Nephron (organoid): Measurements from ENCODE around the gene ZBTB2.

ENCODE experiments used
- H3K27ac Mint-ChIP-seq, 3 experiments: 2 replicates each; pipeline ENCODE4 v1.8.0; 2020; ENCODE audit warnings: mixed read lengths in 3 of 3, mild to moderate bottlenecking in 2 of 3, moderate library complexity in 1 of 3
- H3K27me3 Mint-ChIP-seq: 2 replicates; pipeline ENCODE4 v1.8.0; 2021; ENCODE audit warnings: low read depth, mild to moderate bottlenecking, moderate library complexity, mixed read lengths
- H3K36me3 Mint-ChIP-seq: 2 replicates; pipeline ENCODE4 v1.8.0; 2020; ENCODE audit warnings: low read depth, mixed read lengths
- H3K4me1 Mint-ChIP-seq: 2 replicates; pipeline ENCODE4 v1.8.0; 2020; ENCODE audit warnings: mixed read lengths
- H3K4me3 Mint-ChIP-seq, 3 experiments: 2 replicates each; pipeline ENCODE4 v1.8.0; 2020; ENCODE audit warnings: mild to moderate bottlenecking in 3 of 3, mixed read lengths in 3 of 3, moderate library complexity in 2 of 3
- H3K9me3 Mint-ChIP-seq: 2 replicates; pipeline ENCODE4 v1.8.0; 2020; ENCODE audit warnings: mixed read lengths
- CTCF ChIP-seq, 3 experiments: fragments of 200-600 bp; sonication (generic); IDR thresholded peaks; one replicate each; pipeline ENCODE4 v1.5.0; 2021; ENCODE audit warnings: antibody characterized with exemption in 3 of 3; ENCODE audit not compliant: unreplicated experiment in 3 of 3

ZBTB2 gene

DNA sequence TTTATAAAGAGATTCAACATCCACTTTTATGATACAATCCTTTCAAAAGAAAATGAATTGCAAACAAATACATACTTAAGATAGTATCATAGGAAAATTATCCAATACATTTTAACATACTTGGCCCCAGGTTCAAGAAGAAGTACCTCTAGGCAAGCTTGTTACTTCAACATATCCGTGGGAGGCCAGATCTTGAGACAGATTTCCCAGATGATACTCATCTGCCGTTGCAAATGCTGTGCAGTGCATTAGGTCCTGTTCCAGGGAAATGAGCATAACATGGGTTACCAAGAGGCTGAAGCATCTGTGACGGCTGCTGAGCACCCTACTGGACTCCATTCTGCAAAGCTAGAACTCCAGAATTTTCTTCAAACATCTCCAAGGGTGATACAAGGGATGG lies 44.9 kb upstream of the ZBTB2 start:
- peaks cover 27% of the 10 kb centered on the region for H3K36me3 Mint-ChIP-seq
- no peak for TF ChIP-seq CTCF (IDR thresholded peaks at IDR 0.05; ENCODE audit: unreplicated experiment in 3 of 3)
- peak overlapping the region; percentile 66 to 97 (median 90) for H3K27ac Mint-ChIP-seq
- H3K4me3 Mint-ChIP-seq = peak overlapping the region in 2 of 3 experiments; percentile 5 to 35
- no peaks in the 10 kb centered on the region for H3K27me3 Mint-ChIP-seq
- H3K4me1 Mint-ChIP-seq = peaks cover 21% of the 10 kb centered on the region
- no peaks in the 10 kb centered on the region for H3K9me3 Mint-ChIP-seq

DNA sequence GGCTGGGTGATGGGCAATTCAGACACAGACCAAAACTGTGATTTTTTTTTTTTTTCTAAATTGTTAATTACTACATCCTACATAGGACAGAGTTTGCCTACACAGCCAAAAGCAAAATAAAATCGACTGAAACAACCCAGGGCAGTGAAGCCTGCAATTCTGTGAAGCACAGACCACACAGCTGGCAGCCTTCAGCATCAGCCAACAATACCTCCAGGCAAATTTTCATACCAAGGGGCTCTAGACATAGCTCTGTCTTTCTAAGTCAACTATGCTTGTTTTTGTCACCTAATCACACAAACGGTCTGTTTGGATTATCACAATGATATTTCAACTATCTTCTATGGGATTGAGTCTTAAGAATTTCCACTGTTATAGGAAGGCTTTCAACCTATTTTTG lies 43.0 kb upstream of the ZBTB2 start:
- Mint-ChIP-seq H3K27ac (peak overlapping the region; percentile 39 to 47 (median 42)), H3K4me1 (peaks cover 21% of the 10 kb centered on the region), H3K4me3 (no peak overlapping the region), H3K36me3 (peaks cover 44% of the 10 kb centered on the region), H3K9me3 (no peaks in the 10 kb centered on the region), H3K27me3 (no peaks in the 10 kb centered on the region)
- no peak for TF ChIP-seq CTCF (IDR thresholded peaks at IDR 0.05; ENCODE audit: unreplicated experiment in 3 of 3)

DNA sequence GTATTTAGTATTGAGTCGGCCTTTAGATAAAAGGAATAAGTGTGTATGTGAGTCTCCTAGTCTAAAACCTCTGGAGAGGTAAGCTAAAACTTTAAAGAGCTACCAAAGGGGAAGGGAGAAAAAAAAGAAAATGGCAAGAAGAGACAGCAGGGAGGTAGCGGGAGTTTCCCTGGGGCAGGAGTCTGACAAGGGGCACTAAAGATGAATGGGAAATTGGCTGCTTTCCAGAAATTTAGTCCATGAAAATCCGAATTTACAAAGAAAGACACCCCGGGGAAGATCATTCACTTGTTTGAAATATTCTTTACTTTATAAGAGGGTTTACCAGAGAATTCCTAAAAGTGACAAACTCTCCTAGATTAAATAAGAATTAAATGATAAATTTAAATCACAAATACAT lies 41.3 kb upstream of the ZBTB2 start:
- H3K36me3 Mint-ChIP-seq = peaks cover 49% of the 10 kb centered on the region
- no peaks in the 10 kb centered on the region for H3K9me3 Mint-ChIP-seq
- TF ChIP-seq CTCF (IDR thresholded peaks at IDR 0.05; ENCODE audit: unreplicated experiment in 3 of 3) = no peak
- H3K27ac Mint-ChIP-seq = no peak overlapping the region
- no peaks in the 10 kb centered on the region for H3K27me3 Mint-ChIP-seq
- H3K4me1 Mint-ChIP-seq = peaks cover 16% of the 10 kb centered on the region
- H3K4me3 Mint-ChIP-seq = no peak overlapping the region

GRCh38 chr6:151431337-151431736 lies 40.0 kb upstream of the ZBTB2 start:
- H3K4me1 Mint-ChIP-seq = peaks cover 7% of the 10 kb centered on the region
- H3K36me3 Mint-ChIP-seq = peaks cover 52% of the 10 kb centered on the region
- no peak overlapping the region for H3K4me3 Mint-ChIP-seq
- no peak overlapping the region for H3K27ac Mint-ChIP-seq
- H3K9me3 Mint-ChIP-seq = no peaks in the 10 kb centered on the region
- TF ChIP-seq CTCF (IDR thresholded peaks at IDR 0.05; ENCODE audit: unreplicated experiment in 3 of 3) = no peak
- no peaks in the 10 kb centered on the region for H3K27me3 Mint-ChIP-seq

- Mint-ChIP-seq H3K27me3 (no peaks in the 10 kb centered on the region), H3K4me1 (peaks cover 5% of the 10 kb centered on the region), H3K27ac (peak overlapping the region in 1 of 3 experiments; percentile 2), H3K4me3 (no peak overlapping the region), H3K36me3 (peaks cover 53% of the 10 kb centered on the region), H3K9me3 (no peaks in the 10 kb centered on the region)
- TF ChIP-seq CTCF (IDR thresholded peaks at IDR 0.05; ENCODE audit: unreplicated experiment in 3 of 3) = peak in 1 of 3 experiments; percentile 20
Observed at GRCh38 chr6:151430886-151431285, 39.5 kb upstream of the ZBTB2 start.

GRCh38 chr6:151428093-151428735 lies 36.9 kb upstream of the ZBTB2 start:
- no peak overlapping the region for H3K4me3 Mint-ChIP-seq
- no peak for TF ChIP-seq CTCF (IDR thresholded peaks at IDR 0.05; ENCODE audit: unreplicated experiment in 3 of 3)
- peaks cover 5% of the 10 kb centered on the region for H3K4me1 Mint-ChIP-seq
- H3K36me3 Mint-ChIP-seq = peaks cover 69% of the 10 kb centered on the region
- H3K9me3 Mint-ChIP-seq = no peaks in the 10 kb centered on the region
- no peak overlapping the region for H3K27ac Mint-ChIP-seq
- no peaks in the 10 kb centered on the region for H3K27me3 Mint-ChIP-seq
